Activated T-helper 1 cell treated with Interleukin-2 at 50 U/mL for 16 hours (primary cell): ENCODE results near the gene LARP1.

Experiments
- DNase-seq: peaks from one replicate; pipeline ENCODE4 v3.0.0-alpha.2; 2020; ENCODE audit warnings: low read depth

LARP1 gene

DNA sequence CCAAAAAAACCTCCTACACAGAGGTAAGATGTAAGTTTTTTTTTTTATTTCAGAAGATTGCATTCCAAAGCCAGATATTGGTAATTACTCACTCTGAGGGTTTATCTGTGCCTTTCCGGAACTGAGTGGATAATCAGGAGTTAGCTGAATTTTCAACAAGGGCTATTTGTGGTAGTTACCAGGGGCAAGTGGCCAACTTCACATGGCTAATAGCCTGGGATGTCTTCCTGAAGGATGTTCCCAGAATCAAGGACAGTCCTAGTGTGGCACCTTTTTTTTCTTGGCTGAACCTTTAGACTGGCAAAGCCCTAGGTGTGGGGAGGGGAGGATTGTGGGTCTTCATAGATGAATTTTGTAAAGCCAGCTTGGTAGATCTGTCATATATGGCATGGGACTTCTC lies 7.1 kb downstream of the LARP1 start:
- DNase-seq, result no peak

DNA sequence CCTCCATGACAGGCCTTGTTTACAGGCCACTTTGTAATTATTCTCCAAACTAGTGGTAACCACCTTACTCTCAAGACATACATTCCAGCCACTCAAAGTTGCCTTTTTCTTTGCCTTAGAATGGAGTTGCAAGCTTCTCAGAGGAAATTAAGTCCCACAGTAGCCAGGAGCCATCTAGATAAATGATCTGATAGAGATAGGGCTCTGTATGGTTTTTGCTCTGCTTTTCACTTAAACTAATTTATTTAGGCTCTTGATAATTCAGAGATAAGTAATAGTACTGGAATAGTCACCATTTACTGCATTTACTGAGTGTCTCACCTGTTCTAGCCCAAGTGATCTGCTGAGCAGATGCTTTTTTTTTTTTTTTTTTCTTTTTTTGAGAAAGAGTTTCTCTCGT lies 7.5 kb downstream of the LARP1 start:
- no peak for DNase-seq

DNA sequence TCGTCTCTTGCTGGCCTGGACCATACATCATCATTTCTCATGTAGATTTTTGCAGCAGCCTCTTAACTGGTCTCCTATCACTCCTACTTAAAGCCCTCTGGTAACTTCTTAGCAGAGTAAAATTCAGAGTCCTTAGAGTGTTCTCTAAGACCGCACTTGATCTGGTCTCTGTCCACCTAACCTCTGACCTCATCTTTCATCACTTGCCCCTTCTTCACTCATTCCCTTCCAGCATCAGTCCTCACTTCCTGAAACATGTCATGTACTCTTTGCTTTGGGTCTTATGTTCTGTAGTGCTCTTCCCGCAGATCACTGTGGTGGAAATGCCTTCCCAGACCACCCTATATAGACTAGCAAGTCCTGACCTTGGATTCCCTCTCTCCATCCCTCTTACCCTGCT lies 9.8 kb downstream of the LARP1 start:
- no peak for DNase-seq

DNA sequence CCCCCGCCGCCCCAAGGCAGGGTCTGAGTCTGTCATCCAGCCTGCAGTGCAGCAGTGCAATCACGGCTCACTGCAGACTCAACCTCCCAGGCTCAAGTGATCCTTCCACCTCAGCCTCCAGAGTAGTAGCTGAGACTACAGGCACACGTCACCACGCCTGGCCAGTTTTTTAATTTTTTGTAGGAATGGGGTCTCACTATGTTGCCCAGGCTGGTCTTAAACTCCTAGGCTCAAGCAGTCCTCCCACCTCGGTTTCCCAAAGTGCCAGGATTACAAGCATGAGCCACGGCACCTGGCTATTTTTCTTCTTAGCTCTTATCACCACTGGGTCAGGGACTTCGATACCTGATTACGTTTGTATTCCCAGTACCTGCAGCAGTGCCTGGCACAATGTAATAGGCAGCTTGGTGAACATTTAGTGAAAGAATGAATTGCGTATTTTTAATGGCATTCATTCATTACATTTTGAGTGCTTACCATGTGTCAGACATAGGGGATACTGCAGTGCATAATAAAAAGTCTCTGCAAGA lies 10.3 kb downstream of the LARP1 start:
- no peak for DNase-seq

DNA sequence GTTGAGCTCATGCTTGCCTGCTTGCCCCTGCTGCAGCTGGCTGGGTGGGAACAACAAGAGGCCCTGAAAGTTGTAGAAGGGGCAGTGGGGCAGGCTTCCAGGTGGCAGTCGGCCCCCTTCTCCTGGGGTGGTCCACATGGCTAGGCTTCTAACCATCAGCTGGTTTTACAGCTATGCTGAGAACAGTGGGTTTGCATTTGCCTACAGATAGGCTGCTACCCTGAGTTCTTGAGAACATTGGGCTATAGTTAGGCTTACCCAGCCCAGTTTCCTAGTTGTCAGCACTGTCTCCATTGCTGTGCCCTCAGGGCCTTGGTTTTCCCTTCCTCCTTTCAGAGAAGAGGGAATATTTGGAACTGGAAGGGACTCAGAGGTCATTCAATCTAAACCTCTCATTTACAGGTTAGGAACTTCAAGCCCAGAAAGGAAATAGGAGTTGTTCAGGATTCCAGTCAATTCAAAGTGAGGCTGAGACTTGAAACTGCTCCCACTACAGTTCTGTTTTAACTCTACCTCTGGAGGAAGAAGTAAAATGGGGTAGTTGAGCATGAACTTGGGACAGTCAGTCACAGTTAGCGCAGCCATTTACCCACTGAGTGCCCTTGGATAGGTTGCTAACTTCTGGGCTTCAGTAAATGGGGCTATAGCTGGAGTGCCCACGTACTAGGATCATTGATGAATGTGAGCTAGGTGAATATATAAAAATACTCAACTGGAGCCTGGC lies 11.5 kb downstream of the LARP1 start:
- no peak for DNase-seq

DNA sequence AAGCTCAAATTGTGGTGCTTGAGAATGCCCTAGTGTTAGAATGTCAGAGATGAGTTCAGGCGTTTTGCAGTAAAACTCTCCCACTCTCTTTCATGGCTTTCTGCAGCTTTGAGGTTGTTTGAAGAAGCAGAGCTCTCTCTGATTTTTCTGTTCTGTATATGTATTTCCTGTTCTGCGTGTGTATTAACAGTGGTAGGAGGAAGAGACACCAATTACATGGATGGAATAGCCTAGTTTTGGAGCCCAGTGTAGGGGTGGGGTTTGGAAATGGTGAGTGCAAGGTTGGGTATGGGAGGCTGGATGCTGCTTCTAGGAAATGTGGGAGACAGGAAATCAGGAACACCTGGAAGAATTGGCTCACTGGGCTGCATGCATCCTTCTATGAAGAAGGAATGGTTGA lies 12.4 kb downstream of the LARP1 start:
- no peak for DNase-seq

DNA sequence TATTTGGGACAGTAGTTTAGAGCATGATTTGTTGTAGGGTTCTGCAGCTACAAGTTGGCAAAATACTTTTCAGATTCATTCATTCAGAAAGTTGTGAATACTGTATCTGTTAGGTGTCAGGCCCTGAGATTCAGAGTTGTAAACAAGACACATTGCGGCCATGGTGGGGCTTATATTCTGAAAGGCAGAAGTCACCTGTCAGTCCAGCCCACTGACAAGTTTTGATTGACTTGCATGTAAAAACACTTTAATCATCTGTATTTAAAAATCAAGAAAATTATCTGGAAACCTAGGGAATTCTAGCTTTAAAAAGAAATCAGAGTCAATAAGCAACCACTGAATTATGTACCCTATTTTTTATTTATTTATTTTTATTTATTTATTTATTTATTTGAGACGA lies 13.0 kb downstream of the LARP1 start:
- no peak for DNase-seq

DNA sequence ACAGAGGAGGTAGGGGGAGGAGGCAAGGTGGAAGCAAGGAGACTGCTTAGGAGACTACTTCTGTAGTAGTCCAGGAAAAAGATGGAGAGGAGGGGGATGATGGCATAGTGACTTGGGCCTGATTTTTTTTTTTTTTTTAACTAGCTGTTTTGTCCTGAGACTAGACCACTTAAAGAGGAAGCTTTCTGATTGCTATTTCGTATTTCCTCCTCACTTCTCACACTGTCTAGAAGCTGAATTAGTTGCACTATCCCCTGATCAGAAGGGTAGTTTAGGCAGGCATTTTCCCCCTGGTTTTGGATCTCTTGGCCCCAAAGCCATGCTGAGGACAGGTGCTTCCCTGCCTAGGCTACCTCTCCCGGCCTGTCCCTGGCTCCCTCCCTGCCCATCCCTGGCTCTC lies 14.9 kb downstream of the LARP1 start:
- no peak for DNase-seq

DNA sequence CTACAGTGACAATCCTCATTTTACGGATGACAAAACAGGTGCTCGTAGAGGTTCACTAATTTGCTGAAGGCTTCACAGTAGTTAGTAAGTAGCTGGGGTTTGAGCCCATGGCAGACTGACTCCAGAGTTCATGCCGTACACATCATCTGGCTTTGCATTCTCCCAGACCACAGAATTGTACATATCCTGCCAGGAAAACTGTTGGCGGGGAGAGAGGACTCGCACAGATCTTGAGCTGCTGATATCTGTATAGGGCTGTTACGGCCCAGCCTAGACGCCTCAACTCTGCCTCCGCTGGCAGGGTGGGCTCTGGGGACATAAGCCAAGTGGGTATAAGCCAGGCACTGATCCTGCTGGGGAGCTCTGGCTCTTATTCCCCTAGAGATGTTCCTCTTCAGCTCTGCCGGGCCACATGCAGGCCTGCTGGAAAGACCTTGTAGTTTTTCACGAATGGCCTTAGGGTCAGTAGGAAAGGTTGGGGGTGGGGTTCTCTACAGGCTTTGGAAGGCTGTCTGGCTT lies 16.3 kb downstream of the LARP1 start:
- DNase-seq, result no peak

DNA sequence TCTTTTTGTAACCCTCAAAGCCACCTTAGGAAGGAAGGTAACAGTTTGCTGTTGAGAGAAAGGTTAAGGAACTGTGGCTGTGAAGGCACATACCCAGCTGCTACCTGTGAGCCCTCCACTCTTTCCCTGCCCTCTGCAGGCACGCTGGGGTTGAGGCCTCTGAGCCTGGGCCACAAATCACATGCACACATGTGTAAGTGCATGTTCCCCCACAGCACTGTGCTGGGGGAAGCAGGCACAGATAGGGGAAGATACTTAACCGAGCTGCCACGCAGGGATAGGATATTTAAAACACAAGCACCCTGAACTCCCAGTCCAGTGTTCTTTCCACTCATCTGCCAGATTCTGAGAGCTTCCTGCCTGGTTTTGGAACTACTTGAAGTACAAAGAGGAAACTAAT lies 18.1 kb downstream of the LARP1 start:
- no peak for DNase-seq

DNA sequence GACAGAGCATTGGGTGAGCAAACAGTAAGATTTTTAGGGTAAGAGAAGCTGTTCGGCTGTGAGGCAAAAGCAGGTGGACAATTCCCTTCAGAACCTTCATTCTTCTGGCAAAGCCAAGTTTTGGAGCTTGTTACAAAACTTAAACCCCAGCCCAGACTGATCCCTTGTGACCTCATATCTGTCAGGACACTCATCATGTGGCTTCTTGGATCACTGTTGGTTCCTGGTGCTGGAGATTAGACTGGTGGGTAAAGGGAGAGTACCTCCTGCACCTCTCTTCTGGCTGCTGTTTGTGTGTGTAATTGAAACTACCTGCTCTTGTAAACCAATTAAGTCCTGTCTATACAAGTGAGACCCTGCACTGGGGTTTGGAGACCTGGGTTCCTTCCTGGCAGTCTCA lies 21.0 kb downstream of the LARP1 start:
- DNase-seq, result no peak

DNA sequence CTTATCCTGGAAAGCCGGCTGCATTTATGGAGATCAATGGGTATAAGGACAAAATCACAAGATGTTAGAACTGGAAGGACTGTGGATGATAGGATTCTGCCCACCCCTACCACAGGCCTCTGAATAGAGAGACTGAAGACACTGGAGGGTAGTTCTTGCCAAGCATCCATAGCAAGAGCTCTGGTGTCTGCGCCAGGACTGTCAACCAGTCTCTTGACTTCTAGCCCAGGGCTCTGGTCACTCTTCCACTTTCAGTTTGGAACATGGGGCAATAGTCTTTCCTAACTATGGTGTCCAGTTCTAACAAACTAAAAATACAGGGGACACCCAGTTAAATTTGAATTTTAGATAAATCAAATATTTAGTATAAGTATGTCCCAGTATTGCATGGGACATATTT lies 23.4 kb downstream of the LARP1 start:
- no peak for DNase-seq

DNA sequence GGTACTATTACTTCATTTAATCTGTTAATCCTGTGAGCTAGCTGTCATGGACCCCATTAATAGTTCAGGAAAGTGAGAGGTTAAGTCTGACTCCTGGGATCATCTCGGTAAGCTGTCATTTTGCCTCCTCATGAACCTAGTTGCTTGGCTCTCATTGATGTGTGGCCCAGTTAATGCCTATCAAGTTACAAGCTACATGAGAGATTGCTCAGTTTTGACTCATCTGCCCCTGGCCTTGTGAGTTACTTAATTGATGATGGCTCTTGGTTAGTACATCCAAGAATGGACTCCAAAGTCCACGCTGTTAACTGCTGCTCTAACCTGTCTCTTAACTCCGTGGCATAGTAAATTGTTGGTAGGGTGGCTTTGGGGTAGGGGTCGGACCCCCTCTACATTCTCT lies 23.9 kb downstream of the LARP1 start:
- DNase-seq, result no peak

DNA sequence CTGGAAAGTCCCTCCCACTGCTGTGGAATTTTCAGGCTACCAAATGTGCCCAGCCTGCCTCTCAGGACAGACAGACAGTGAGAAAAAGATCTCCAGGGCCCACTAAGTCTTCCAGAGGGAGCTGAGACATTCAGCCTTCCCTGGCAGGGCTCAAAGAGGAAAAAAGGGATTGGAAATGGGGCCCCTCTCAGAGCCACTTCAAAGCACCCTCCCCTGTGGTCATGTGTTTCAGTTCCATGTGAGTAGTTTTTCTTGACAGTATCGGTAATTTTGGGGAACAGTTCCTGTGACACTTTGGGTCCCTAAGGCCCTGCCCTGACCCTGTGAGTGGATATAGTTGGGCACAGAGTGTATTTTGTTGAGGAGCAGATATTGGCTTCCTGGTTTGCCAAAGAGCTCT lies 25.0 kb downstream of the LARP1 start:
- no peak for DNase-seq

DNA sequence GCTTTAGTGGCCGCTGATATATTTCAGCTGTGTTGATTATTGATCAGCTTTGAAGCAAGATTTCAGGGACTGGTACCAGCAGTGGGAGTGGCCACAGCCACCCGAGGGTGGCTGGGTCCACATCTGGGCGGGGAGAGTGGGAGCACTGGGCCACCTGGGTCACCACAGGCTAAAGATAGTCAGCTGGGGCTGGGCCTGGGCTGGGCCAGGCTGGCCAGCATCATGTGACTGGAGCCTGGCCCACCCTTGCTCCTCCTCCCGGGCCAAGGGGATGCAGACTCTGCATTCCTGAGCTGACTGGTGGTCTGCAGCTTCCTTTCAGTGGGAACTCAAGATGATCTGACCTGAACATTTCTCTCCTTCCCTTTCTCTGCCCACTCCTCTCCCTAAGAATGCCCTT lies 27.1 kb downstream of the LARP1 start:
- no peak for DNase-seq

DNA sequence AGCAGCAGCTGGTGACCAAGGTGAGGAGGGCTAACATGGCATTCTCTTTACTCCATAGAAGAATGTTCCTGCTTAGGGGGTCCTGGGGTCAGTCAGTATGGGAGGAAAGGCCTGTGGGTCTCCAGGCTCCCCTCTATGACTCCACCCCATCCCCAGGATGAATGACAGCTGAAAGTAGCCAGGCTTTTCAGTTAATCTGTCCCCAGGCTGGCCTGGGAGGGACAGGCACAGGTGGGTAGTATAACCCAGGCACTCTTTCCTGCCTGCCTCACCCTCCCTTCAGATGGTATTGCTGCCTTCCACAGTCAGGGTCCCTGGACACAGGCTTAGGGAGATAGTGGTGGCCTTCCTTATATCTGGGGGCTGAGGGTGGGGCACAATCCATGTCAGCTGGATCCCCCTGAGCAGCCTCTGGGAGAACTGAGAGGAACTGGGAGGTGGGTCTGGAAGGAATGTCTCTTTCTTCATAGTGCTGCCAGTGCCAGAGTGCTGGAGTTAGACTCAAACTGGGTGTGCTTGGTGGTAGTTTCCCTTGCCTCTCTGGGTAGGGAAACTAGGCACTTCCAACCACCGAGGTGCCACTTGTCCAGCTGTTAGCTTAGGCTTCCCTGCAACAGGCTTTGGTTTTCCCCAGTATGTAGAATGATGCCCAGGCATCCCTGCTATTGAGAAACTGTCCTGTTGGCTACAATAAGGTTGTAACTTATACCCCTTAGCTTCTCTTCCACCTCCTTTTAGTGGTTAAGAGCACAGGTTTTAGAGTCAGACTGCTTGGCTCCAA lies 27.8 kb downstream of the LARP1 start:
- no peak for DNase-seq

DNA sequence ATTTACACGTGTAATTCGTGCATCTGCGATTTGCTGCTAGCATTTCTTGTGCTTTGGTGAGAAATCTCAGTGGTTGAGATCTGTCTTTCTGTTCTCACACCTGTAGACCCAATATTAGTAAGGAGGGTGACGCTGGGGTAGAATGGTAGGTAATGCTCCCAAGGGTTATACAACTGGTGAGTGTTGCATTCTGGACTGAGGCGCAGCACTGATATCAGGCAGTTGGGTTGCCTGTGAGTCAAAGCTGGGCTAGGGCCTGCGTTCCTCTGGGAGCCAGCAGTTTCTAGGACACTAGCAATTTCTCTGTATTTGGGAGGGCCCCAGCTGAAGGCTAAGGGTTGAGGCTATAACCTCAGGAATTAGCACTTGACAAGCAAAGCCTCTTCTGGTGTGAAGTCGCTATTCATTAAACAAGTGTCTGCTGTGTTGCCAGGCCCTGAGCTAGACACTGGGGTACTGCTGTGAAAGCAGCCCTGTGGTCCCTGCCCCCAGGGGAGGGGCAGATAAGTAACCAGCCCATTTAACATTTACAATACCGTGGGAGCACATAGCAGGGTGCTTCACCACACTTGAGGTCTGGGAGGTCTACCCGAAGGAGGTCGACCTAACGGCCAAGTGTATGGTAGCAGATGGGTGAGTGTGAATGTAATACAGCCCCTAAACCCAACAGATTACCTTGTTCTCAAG lies 28.7 kb downstream of the LARP1 start:
- no peak for DNase-seq

DNA sequence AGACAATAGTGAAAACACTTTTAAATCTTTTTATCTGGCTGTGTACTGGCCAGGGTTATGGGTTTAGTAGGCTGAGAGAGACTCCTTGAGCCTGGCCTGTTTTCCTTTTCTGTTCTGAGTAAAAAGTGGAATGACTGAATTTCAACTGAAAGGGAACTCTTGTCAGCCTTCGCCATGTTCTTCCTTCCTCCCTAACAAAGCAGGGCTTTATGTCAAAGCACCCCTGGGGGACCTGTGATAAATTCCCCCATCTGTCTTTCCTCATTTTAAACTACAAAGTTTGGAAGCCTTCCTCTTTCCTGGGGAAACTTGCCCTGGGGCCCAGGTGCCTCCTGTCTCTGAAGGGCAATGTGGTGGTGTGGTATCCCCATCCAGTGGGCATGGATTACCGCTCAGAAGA lies 29.7 kb downstream of the LARP1 start:
- no peak for DNase-seq

DNA sequence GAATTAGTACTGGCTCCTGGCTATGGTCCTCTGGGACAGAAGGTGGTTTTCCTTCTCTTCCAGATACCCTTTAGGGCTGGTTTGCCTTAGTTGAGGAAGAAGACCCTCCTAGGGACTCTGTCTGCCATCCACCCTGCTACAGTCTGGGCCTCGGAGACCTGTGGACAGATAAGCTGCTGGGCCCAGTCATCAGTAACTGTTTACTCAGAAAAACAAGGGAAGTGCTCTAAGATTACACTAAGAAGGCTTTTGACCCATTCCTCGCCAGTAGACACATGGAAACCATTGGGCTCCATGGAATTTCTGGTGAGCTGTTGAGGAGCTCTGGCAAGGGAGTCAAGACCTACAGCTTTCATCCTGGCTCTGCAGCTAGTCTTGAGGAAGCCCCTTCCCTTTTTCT lies 31.2 kb downstream of the LARP1 start:
- DNase-seq, result no peak

DNA sequence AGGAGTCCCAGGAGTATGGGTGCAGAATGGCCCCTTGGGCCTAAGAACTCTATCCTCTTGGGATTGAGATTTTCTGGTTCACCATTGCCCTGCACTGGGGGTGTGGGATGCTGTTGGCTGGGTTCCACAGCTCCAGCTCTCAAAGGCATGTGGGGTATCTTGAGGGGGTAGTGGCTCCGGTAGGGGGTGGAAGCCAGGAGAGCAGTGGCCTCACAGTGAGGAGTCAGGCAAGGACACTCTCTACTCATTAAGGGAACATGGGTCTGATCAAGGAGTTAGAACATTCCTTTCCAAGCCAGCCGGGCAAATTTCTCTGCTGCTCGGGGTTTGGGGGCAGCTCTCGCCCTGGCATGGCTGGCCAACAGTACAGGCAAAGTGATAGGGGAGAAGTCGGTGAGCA lies 33.0 kb downstream of the LARP1 start:
- no peak for DNase-seq

DNA sequence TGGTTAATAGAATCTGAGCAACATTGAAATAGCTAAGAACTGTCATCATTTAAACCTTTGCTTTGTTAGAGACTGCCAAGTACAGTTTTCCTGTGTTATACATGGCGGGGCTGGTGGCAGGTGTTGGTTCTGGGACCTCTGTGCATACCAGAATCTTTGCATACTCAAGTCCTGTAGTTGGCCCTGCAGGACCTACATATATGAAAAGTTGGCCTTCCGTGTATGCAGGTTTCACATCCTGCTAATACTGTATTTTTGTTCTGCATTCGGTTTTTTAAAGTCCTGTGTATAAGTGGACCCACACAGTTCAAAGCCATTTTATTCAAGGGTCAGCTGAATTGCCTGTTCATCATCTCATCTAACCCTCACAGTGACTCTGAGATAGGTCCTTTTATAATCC lies 36.4 kb downstream of the LARP1 start:
- no peak for DNase-seq

DNA sequence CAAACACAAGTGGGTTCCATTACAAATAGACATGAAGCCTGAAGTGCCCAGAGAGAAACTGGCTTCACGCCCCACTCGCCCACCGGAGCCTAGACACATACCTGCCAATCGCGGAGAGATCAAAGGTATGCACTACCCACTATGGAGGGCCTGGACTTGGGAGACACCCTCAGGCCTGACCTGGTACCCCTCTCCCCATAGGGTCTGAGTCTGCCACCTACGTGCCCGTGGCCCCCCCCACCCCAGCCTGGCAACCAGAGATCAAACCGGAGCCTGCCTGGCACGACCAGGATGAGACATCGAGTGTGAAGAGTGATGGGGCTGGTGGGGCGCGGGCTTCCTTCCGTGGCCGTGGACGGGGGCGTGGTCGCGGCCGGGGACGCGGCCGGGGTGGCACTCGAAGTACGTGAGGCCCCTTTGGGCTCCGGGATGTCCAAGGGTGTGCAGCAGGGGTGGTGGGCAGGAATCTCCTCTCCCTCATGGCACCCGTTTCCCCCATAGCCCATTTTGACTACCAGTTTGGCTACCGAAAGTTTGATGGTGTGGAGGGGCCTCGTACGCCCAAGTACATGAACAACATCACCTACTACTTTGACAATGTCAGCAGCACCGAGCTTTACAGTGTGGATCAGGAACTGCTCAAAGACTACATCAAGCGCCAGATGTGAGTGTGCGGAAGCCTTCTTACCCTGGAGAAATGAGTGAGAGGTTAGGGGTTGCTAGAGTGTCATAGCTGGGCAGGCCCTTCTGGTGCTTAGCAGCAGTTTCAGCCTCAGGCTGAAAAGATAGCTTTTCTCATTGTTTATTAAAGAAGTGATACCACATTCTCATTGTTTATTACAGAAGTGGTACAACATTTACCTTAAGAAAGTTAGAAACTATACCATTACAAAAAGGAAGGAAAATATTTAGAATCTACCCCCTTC lies 38.7 kb downstream of the LARP1 start:
- no peak for DNase-seq
